IMR-90 (cell line): ENCODE measurements around the gene ABAT. TPM values are rescaled to one million over a fixed set of nuclear protein-coding genes. Genes with fewer than 3 reads are reported as not detected.

ENCODE experiments used
- ATAC-seq: fragments of 200-7000 bp; cut with Tn5 transposase; 2 replicates; pipeline ENCODE4 v1.9.1; 2020; ENCODE audit warnings: low read depth, mild to moderate bottlenecking, moderate library complexity
- BruUV-seq: library from RNA; stranded (reverse); fragments of 400-500 nt; replicated peaks from 2 replicates; lab custom pipeline; 2021; lab: Mats Ljungman, UMichigan
- CTCF ChIA-PET: fragments of 300-600 bp; formaldehyde crosslinking; extraction: SDS; loops from one replicate; lab custom pipeline; 2021; ENCODE audit warnings: antibody characterized with exemption; lab: Yijun Ruan, JAX
- POLR2A ChIA-PET: fragments of 300-600 bp; sonication (Branson Sonifier 250); formaldehyde crosslinking; loops from one replicate; lab custom pipeline; 2022; ENCODE audit warnings: antibody characterized with exemption; ENCODE audit not compliant: unreplicated experiment; lab: Charles Lee
- DNase-seq: peaks from one replicate; pipeline ENCODE4 v3.0.0; 2013
- H2AFZ ChIP-seq: replicated peaks from 2 replicates; pipeline ENCODE3; 2013; ENCODE audit warnings: low read length, mild to moderate bottlenecking; ENCODE audit not compliant: poor library complexity
- H2AK5ac ChIP-seq: 2 replicates; pipeline ENCODE4 v1.6.1; 2013; ENCODE audit warnings: low read depth, low read length, inconsistent platforms
- H2AK9ac ChIP-seq: replicated peaks from 2 replicates; pipeline ENCODE3; 2013; ENCODE audit warnings: mild to moderate bottlenecking, low read depth, low read length, moderate library complexity; ENCODE audit not compliant: poor library complexity
- H2BK120ac ChIP-seq: 2 replicates; pipeline ENCODE4 v1.6.1; 2013; ENCODE audit warnings: low read depth, low read length, inconsistent platforms
- H2BK15ac ChIP-seq: 3 replicates; pipeline ENCODE4 v1.6.1; 2013; ENCODE audit warnings: low read depth, low read length, inconsistent platforms
- H2BK20ac ChIP-seq: 2 replicates; pipeline ENCODE4 v1.6.1; 2013; ENCODE audit warnings: low read depth, mild to moderate bottlenecking, inconsistent platforms, low read length, moderate library complexity
- H2BK5ac ChIP-seq: 2 replicates; pipeline ENCODE4 v1.6.1; 2013; ENCODE audit warnings: mild to moderate bottlenecking, low read depth, low read length, inconsistent platforms; ENCODE audit not compliant: poor library complexity, severe bottlenecking
- H3K14ac ChIP-seq: replicated peaks from 2 replicates; pipeline ENCODE4 v1.6.1; 2013; ENCODE audit warnings: low read depth, low read length, inconsistent platforms
- H3K18ac ChIP-seq: 2 replicates; pipeline ENCODE4 v1.6.1; 2013; ENCODE audit warnings: low read depth, low read length, control low read depth
- H3K23ac ChIP-seq: 2 replicates; pipeline ENCODE4 v1.6.1; 2013; ENCODE audit warnings: low read depth, low read length, inconsistent platforms
- H3K27ac ChIP-seq: 2 replicates; pipeline ENCODE4 v1.5.1; 2013; ENCODE audit warnings: mild to moderate bottlenecking, control low read depth, low read length; ENCODE audit not compliant: insufficient read depth
- H3K27me3 ChIP-seq: 2 replicates; pipeline ENCODE4 v1.6.1; 2013; ENCODE audit warnings: low read length; ENCODE audit not compliant: control insufficient read depth, insufficient read depth
- H3K36me3 ChIP-seq: 2 replicates; pipeline ENCODE4 v1.6.1; 2013; ENCODE audit warnings: low read length, mixed read lengths; ENCODE audit not compliant: control insufficient read depth, insufficient read depth
- H3K4ac ChIP-seq: 2 replicates; pipeline ENCODE4 v1.6.1; 2013; ENCODE audit warnings: low read depth, low read length, inconsistent platforms
- H3K4me1 ChIP-seq: 2 replicates; pipeline ENCODE4 v1.6.1; 2013; ENCODE audit warnings: low read length, mixed read lengths; ENCODE audit not compliant: control insufficient read depth, insufficient read depth
- H3K4me2 ChIP-seq: 2 replicates; pipeline ENCODE4 v1.6.1; 2013; ENCODE audit warnings: low read depth, mild to moderate bottlenecking, control low read depth, low read length, moderate library complexity
- H3K4me3 ChIP-seq: 2 replicates; pipeline ENCODE4 v1.5.1; 2013; ENCODE audit warnings: low read depth, mild to moderate bottlenecking, control low read depth, low read length, moderate library complexity; ENCODE audit not compliant: insufficient read depth
- H3K56ac ChIP-seq: 2 replicates; pipeline ENCODE4 v1.6.1; 2013; ENCODE audit warnings: low read length, inconsistent platforms; ENCODE audit not compliant: insufficient read depth; ENCODE audit errors: extremely low read depth
- H3K79me1 ChIP-seq, 2 experiments: 2 replicates each; pipeline ENCODE4 v1.6.1; 2013; ENCODE audit warnings: low read length in 2 of 2, inconsistent platforms in 1 of 2, low read depth in 1 of 2
- H3K9ac ChIP-seq: 2 replicates; pipeline ENCODE4 v1.6.1; 2013; ENCODE audit warnings: low read depth, low read length, control low read depth
- H3K9me1 ChIP-seq: 2 replicates; pipeline ENCODE4 v1.6.1; 2013; ENCODE audit warnings: low read length, inconsistent platforms; ENCODE audit not compliant: insufficient read depth
- H3K9me3 ChIP-seq: 2 replicates; pipeline ENCODE4 v1.6.1; 2013; ENCODE audit warnings: low read length; ENCODE audit not compliant: control insufficient read depth, insufficient read depth
- H4K20me1 ChIP-seq: 2 replicates; pipeline ENCODE4 v1.6.1; 2013; ENCODE audit warnings: low read length, inconsistent platforms; ENCODE audit not compliant: insufficient read depth
- H4K5ac ChIP-seq: 2 replicates; pipeline ENCODE4 v1.6.1; 2013; ENCODE audit warnings: mild to moderate bottlenecking, low read depth, low read length, control low read depth
- H4K8ac ChIP-seq, 2 experiments: 2 replicates each; pipeline ENCODE4 v1.6.1; 2013; ENCODE audit warnings: low read depth in 2 of 2, low read length in 2 of 2, control low read depth in 1 of 2, inconsistent platforms in 1 of 2
- H4K91ac ChIP-seq: 2 replicates; pipeline ENCODE4 v1.6.1; 2013; ENCODE audit warnings: low read depth, low read length, inconsistent platforms; ENCODE audit not compliant: insufficient read depth
- BHLHE40 ChIP-seq: fragments of 150-350 bp; IDR thresholded peaks from 2 replicates; pipeline ENCODE4 v1.6.1; 2016; ENCODE audit warnings: mild to moderate bottlenecking, low read depth, low read length
- CEBPB ChIP-seq: IDR thresholded peaks from 2 replicates; pipeline ENCODE4 v1.6.1; 2012; ENCODE audit warnings: low read depth, low read length, improper control_type of control experiment
- CHD1 ChIP-seq: IDR thresholded peaks from 2 replicates; pipeline ENCODE4 v1.6.1; 2012; ENCODE audit warnings: low read depth, low read length, improper control_type of control experiment
- RCOR1 ChIP-seq: IDR thresholded peaks from 2 replicates; pipeline ENCODE4 v1.6.1; 2012; ENCODE audit warnings: mild to moderate bottlenecking, low read length, improper control_type of control experiment; ENCODE audit not compliant: insufficient replicate concordance
- RFX5 ChIP-seq: IDR thresholded peaks from 2 replicates; pipeline ENCODE4 v1.8.0; 2012; ENCODE audit warnings: low read depth, mild to moderate bottlenecking, low read length, moderate library complexity
- SMC3 ChIP-seq: fragments of 150-350 bp; IDR thresholded peaks from 2 replicates; pipeline ENCODE4 v1.6.1; 2016; ENCODE audit warnings: low read depth, mild to moderate bottlenecking, antibody characterized with exemption, low read length, moderate library complexity
- WGBS, 2 experiments: methylation state at CpG; one replicate each; pipeline versions ENCODE4 v1.1.5 to v1.1.7; 2013; ENCODE audit warnings: missing lambda C conversion rate in 2 of 2; ENCODE audit not compliant: insufficient read length in 1 of 2; ENCODE audit errors: extremely low coverage in 2 of 2; 5-methylcytosine and 5-hydroxymethylcytosine counted together
- dilution Hi-C: fragments of 300-500 bp; cut with HindIII; formaldehyde crosslinking; loops from one replicate; pipeline ENCODE4 v1.14.3; 2018; ENCODE audit warnings: low sequenced_read_pairs; ENCODE audit not compliant: unreplicated experiment
- in situ Hi-C: fragments of 300-500 bp; cut with MboI; formaldehyde crosslinking; loops from 3 replicates; pipeline ENCODE4 v1.14.3; 2019; ENCODE audit warnings: low sequenced_read_pairs, inconsistent platforms, mixed read lengths
- intact Hi-C: fragments of 100-400 bp; cut with micrococcal nuclease; formaldehyde crosslinking; loops from 2 replicates; pipeline ENCODE4 v1.10.0; 2022
- polyA plus RNA-seq, 3 experiments: library from polyadenylated mRNA; depleted of rRNA; stranded (reverse); fragments of >200 nt; gene quantifications; 2 replicates each; pipeline ENCODE4 v1.2.3, GENCODE V29; 2012; ENCODE audit warnings: low replicate concordance in 1 of 3
- total RNA-seq: library from RNA; depleted of rRNA; stranded (reverse); fragments of >200 nt; gene quantifications from 2 replicates; pipeline ENCODE4 v1.2.3, GENCODE V29; 2012
- TF ChIP-seq, protein P1 (sequence below): fragments of 150-350 bp; IDR thresholded peaks from 2 replicates; pipeline ENCODE4 v1.6.1; 2017; ENCODE audit warnings: mild to moderate bottlenecking, antibody characterized with exemption, low read length, low read depth
- TF ChIP-seq, protein P2 (sequence below): conservative IDR thresholded peaks from 2 replicates; pipeline ENCODE4 v1.5.1; 2012; ENCODE audit warnings: mild to moderate bottlenecking, low read depth, low read length, improper control_type of control experiment

The ABAT gene
- total and polyA plus RNA-seq, 2 of the 4 experiments (the other 2 are of a cell fraction): 4.5 to 6.9 TPM

DNA sequence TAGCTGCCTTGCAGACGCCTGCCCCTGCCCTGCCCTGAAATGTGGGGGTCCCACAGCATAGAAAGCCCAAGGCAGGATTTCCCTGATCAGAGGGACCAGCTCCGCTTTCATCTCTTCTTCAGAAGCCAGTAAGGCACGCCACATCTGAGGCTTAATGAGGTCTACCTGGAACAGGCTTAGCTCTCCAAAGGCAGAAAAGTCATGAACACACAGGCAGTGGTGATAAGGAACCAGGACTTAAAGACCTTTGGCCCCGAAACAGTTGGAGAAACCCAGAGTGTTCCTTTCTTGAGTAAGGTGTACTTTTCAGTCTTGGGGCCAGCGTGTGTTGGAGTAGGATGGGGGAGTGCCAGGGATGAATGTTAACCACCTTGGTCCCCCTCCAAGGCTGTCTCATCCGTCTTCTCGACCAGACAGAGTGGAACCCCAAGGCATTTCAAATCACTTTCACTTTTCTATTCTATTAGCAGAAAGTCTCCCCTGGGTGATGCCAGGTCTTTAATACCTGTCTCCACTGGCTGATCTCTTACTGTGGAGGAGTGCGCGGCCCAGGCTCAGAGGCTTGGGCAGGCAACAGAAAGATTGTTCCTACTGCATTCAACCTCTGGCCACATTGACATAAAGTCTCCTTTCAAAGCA lies 79.1 kb downstream of the ABAT start (continued):
- TF ChIP-seq SMC3 (no peak), CHD1 (no peak)

DNA sequence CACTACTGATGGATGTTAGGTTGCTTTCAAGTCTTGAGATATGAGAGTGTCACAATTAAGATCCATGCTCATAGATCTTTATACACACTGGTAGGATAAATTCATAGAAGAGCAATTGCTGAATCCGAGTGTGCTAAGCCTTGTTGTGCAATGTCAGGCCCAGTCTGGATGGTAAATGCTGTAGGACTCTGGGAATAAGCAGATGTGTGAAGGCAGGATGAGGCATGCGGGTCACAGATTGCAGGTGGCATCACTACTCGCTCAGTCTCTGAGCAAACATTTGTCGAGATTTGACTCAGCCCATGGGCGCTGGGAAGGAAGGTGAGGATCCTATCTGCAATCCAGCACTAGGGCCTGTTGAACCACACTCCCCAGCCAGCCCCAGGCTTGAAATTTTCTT lies 82.3 kb downstream of the ABAT start:
- H3K4me2 ChIP-seq: no peak overlapping the region
- DNase-seq: no peak
- H2BK5ac ChIP-seq: no peak overlapping the region
- intact Hi-C loops (no loop called here), in situ Hi-C loops (no loop called here), dilution Hi-C loops (no loop called here)
- no peak overlapping the region for H4K8ac ChIP-seq
- H3K4me3 ChIP-seq: no peak overlapping the region
- H3K9ac ChIP-seq: no peak overlapping the region
- H3K36me3 ChIP-seq: no peaks in the 10 kb centered on the region
- H3K14ac ChIP-seq: no peak overlapping the region
- H3K79me1 ChIP-seq: no peaks in the 10 kb centered on the region
- no peak overlapping the region for H3K27ac ChIP-seq
- H3K27me3 ChIP-seq: no peaks in the 10 kb centered on the region
- CTCF ChIA-PET: no interaction called here
- H2AFZ ChIP-seq: no peak overlapping the region
- peaks cover 5% of the 10 kb centered on the region for H3K4me1 ChIP-seq
- no peak overlapping the region for H4K91ac ChIP-seq
- H4K20me1 ChIP-seq: no peaks in the 10 kb centered on the region
- WGBS, 2 experiments: no CpG with 5 or more reads among the region's 5 CpGs
- no peak for ATAC-seq
- BruUV-seq: no TSS peak
- H3K9me3 ChIP-seq: no peaks in the 10 kb centered on the region
- H2BK120ac ChIP-seq: no peak overlapping the region
- no peak overlapping the region for H3K4ac ChIP-seq
- H2AK9ac ChIP-seq: no peak overlapping the region
- no peak overlapping the region for H4K5ac ChIP-seq
- H3K18ac ChIP-seq: no peak overlapping the region
- no peak for TF ChIP-seq RCOR1
- no peak for TF ChIP-seq RFX5
- TF ChIP-seq CHD1: no peak
- TF ChIP-seq, protein P1, sequence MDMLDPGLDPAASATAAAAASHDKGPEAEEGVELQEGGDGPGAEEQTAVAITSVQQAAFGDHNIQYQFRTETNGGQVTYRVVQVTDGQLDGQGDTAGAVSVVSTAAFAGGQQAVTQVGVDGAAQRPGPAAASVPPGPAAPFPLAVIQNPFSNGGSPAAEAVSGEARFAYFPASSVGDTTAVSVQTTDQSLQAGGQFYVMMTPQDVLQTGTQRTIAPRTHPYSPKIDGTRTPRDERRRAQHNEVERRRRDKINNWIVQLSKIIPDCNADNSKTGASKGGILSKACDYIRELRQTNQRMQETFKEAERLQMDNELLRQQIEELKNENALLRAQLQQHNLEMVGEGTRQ: no peak
- TF ChIP-seq CEBPB: 0 out of 2 replicates have a peak, but pooled peaks have one; percentile 20
- TF ChIP-seq, protein P2, sequence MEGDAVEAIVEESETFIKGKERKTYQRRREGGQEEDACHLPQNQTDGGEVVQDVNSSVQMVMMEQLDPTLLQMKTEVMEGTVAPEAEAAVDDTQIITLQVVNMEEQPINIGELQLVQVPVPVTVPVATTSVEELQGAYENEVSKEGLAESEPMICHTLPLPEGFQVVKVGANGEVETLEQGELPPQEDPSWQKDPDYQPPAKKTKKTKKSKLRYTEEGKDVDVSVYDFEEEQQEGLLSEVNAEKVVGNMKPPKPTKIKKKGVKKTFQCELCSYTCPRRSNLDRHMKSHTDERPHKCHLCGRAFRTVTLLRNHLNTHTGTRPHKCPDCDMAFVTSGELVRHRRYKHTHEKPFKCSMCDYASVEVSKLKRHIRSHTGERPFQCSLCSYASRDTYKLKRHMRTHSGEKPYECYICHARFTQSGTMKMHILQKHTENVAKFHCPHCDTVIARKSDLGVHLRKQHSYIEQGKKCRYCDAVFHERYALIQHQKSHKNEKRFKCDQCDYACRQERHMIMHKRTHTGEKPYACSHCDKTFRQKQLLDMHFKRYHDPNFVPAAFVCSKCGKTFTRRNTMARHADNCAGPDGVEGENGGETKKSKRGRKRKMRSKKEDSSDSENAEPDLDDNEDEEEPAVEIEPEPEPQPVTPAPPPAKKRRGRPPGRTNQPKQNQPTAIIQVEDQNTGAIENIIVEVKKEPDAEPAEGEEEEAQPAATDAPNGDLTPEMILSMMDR: no peak
- TF ChIP-seq BHLHE40: no peak
- no peak overlapping the region for H3K56ac ChIP-seq
- H3K23ac ChIP-seq: no peak overlapping the region
- peaks cover 6% of the 10 kb centered on the region; the same call in 1 of the 2 replicates for H3K9me1 ChIP-seq
- H2BK15ac ChIP-seq: no peak overlapping the region
- H2AK5ac ChIP-seq: no peak overlapping the region
- POLR2A ChIA-PET: no interaction called here
- no peak overlapping the region for H2BK20ac ChIP-seq
